PFSK-1 (cell line): ENCODE measurements around the gene CYP2J2.

Experiments
- FOXP2 ChIP-seq: optimal IDR thresholded peaks from 2 replicates; pipeline ENCODE3; 2011; ENCODE audit warnings: borderline replicate concordance, control low read depth, inconsistent platforms; ENCODE audit not compliant: insufficient read depth; ENCODE audit errors: extremely low read length, extremely low read depth
- POLR2AphosphoS5 ChIP-seq: IDR thresholded peaks from 2 replicates; pipeline ENCODE4 v1.6.1; 2012; ENCODE audit warnings: low read depth, mild to moderate bottlenecking, control low read depth, low read length, moderate library complexity
- SIN3A ChIP-seq: IDR thresholded peaks from 2 replicates; pipeline ENCODE4 v1.6.1; 2012; ENCODE audit warnings: mild to moderate bottlenecking, low read length, moderate library complexity, borderline replicate concordance; ENCODE audit not compliant: insufficient read depth
- TAF1 ChIP-seq: IDR thresholded peaks from 2 replicates; pipeline ENCODE4 v1.6.1; 2012; ENCODE audit warnings: low read length, control low read depth, borderline replicate concordance; ENCODE audit not compliant: insufficient read depth
- TF ChIP-seq, protein P1 (sequence below), 2 experiments: IDR thresholded peaks; 2 replicates each; pipeline versions ENCODE4 v1.6.1 to v1.8.0; 2011 to 2012; ENCODE audit warnings: low read depth in 2 of 2, low read length in 2 of 2, control low read depth in 1 of 2, inconsistent platforms in 1 of 2, mild to moderate bottlenecking in 1 of 2, moderate library complexity in 1 of 2; ENCODE audit not compliant: insufficient read depth in 1 of 2

Gene CYP2J2

DNA sequence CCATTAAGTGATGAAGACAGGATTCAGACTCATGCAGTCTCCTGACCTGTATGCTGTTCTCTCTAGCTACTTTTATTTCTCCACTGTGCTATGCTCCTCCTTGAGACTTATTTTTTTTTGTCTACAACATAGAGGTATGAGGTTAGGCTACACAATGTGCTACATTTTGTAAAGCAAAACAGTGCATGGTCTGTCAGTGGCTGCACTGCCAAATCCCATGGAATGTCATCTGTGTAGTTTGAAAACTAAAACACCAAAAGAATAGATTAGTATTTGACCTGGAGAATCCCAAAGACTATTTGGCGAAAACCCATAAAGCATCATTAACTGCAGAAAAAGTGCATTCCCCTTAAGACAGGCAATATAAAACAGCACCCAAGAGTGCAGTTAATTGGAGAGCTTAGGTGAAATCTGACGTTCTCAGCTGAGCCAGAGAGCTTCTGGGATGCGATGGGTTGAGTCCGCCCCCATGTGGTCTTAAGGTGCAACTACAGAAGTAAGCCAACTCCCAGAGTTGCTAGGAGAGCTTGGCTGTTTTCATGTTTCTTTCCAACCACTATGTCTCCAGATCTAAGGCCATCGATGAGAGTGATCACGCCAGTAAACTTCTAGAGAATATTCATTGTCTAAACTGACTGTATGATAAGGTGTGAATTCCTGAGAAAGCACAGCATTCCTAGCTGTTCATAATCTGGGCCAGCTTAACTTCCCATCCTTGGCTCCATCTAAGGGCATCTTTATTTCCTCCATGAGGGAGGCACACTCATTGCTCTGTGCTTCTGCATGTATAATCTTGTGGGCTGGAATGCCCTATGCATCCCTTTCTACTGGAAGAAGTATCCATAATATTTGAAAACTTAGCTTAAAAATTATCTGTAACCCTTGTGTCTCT is 20.7 kb upstream of the CYP2J2 start:
- TF ChIP-seq, protein P1, sequence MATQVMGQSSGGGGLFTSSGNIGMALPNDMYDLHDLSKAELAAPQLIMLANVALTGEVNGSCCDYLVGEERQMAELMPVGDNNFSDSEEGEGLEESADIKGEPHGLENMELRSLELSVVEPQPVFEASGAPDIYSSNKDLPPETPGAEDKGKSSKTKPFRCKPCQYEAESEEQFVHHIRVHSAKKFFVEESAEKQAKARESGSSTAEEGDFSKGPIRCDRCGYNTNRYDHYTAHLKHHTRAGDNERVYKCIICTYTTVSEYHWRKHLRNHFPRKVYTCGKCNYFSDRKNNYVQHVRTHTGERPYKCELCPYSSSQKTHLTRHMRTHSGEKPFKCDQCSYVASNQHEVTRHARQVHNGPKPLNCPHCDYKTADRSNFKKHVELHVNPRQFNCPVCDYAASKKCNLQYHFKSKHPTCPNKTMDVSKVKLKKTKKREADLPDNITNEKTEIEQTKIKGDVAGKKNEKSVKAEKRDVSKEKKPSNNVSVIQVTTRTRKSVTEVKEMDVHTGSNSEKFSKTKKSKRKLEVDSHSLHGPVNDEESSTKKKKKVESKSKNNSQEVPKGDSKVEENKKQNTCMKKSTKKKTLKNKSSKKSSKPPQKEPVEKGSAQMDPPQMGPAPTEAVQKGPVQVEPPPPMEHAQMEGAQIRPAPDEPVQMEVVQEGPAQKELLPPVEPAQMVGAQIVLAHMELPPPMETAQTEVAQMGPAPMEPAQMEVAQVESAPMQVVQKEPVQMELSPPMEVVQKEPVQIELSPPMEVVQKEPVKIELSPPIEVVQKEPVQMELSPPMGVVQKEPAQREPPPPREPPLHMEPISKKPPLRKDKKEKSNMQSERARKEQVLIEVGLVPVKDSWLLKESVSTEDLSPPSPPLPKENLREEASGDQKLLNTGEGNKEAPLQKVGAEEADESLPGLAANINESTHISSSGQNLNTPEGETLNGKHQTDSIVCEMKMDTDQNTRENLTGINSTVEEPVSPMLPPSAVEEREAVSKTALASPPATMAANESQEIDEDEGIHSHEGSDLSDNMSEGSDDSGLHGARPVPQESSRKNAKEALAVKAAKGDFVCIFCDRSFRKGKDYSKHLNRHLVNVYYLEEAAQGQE (IDR thresholded peaks at IDR 0.05; ENCODE audit: insufficient read depth in 1 of 2, low read depth in 2 of 2, low read length in 2 of 2): no peak
- TF ChIP-seq FOXP2: no peak
- no peak for TF ChIP-seq TAF1
- TF ChIP-seq SIN3A: no peak
- no peak for TF ChIP-seq POLR2AphosphoS5

DNA sequence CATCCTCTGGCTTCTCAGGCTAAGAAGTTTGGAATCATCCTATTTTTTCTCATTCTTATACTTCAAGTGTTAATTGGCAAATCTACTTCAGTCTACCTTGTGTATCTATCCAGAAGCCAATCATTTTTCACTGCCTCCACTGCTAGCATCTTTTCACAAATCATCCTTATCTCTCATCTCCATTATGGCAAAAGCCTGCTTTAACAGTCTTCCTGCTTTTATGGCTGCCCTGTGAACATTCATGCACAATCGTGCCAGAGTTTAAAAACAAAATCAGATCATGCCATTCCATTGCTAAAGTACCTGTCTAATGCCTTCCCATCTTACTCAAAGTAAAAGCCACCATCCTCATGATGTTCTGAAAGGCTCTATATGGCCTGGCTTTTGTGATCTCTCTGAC is 19.2 kb upstream of the CYP2J2 start:
- TF ChIP-seq, protein P1 (IDR thresholded peaks at IDR 0.05; ENCODE audit: insufficient read depth in 1 of 2, low read depth in 2 of 2, low read length in 2 of 2): no peak
- TF ChIP-seq FOXP2: no peak

DNA sequence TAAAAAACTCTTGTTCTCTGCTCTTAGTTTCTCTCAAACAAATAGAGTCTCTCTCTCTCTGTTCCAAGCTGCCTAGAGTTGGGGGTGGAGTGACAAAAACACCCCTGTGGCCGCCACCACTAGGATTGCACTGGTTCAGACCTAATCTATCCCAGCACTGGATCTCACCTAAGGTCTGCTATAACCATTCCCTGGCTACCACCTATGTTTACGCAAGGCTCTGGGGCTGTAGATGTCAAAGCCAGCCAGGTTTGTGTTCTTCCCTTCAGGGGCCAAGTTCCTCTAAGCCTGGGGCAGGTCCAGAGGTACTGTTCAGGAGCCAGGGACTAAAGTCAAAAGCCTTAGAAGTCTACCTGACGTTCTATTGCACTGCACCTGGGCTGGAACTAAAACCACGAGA is 12.8 kb upstream of the CYP2J2 start:
- TF ChIP-seq TAF1: no peak
- TF ChIP-seq, protein P1 (IDR thresholded peaks at IDR 0.05; ENCODE audit: insufficient read depth in 1 of 2, low read depth in 2 of 2, low read length in 2 of 2): no peak
- no peak for TF ChIP-seq POLR2AphosphoS5
- TF ChIP-seq FOXP2: no peak
- no peak for TF ChIP-seq SIN3A

DNA sequence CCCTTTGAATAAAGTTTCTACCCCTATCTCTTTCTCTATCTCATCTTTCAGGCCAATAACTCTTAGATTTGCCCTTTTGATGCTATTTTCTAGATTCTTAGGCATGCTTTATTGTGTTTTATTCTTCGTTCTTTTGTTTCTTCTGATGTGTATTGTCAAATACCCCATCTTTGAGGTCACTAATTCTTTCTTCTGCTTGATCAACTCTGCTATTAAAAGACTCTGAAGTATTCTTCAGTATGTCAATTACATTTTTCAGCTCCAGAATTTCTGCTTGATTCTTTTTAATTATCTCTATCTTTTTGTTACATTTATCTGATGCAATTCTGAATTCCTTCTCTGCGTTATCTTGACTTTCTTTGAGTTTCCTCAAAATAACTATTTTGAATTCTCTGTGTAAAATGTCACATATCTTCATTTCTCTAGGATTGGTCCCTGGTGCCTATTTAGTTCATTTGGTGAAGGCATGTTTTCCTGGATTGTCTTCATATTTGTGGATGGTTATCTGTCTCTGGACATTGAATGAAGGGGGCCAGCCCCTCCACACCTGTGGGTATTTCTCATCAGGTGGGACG is 11.2 kb upstream of the CYP2J2 start:
- TF ChIP-seq FOXP2 (no peak), TAF1 (no peak), SIN3A (no peak), POLR2AphosphoS5 (no peak)
- TF ChIP-seq, protein P1 (IDR thresholded peaks at IDR 0.05; ENCODE audit: insufficient read depth in 1 of 2, low read depth in 2 of 2, low read length in 2 of 2): no peak
